GM19372 (cell line): ENCODE measurements around the gene TNFRSF19.

Source experiments
- ATAC-seq: cut with Tn5 transposase; IDR thresholded peaks from one replicate; pipeline ENCODE4 v1.9.1; 2021; ENCODE audit warnings: mild to moderate bottlenecking, low read depth, moderate library complexity; ENCODE audit not compliant: unreplicated experiment

The TNFRSF19 gene

DNA sequence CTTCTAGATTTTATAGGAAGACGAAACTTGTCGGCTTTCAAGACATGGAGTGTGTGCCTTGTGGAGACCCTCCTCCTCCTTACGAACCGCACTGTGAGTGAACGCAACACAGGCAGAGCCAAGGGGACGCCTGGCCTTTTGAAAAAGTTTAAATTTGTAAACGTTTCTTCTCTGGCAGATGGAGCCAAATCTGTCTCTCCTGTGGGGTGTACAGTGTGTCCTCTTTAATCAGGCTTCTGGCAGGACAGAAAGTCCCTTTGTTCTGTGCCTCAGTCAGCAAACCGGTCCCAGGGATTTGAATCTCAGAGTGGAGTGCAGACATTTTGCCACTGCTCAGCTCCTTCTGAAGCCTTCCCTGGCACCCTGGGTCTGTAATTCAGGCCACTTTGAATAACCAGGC is 56.5 kb downstream of the TNFRSF19 start:
- ATAC-seq = no peak

DNA sequence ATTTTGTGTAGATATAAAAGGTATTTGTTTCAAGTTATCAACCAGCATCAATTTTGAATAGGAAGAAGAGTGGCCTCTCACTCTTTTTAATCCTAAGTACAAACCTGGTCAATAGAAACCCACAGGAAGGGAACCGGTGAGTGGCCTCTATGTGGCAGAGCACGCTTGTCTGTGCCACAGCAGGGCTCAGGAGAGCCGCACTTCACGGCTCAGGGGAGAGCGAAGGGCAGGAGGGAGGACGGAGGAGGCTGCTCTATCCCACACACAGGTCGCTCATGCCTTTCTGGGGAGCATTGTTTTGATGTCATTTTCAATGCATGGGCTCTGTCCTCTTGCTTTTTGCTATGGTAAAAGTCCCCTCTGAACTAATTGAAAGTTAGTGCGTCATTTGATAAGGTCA is 57.2 kb downstream of the TNFRSF19 start:
- no peak for ATAC-seq

DNA sequence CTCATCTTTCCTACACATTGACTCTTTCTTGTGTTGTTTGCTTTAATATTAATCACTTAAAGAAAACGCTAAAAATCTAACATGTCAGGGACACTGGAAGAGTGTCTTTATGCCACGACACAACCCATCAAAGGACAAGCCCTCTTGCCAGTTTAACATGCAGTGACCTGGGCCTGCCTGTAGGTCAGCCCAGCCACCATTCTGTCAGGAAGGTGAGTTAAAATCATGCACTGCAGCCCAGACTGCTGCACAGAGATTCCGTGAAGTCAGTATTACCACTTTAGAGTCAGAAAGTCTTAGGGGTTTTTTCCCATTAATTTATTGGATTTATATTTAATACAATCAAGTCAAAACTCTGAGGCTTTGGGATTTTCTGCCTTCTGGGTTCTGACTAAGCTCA is 58.0 kb downstream of the TNFRSF19 start:
- no peak for ATAC-seq

DNA sequence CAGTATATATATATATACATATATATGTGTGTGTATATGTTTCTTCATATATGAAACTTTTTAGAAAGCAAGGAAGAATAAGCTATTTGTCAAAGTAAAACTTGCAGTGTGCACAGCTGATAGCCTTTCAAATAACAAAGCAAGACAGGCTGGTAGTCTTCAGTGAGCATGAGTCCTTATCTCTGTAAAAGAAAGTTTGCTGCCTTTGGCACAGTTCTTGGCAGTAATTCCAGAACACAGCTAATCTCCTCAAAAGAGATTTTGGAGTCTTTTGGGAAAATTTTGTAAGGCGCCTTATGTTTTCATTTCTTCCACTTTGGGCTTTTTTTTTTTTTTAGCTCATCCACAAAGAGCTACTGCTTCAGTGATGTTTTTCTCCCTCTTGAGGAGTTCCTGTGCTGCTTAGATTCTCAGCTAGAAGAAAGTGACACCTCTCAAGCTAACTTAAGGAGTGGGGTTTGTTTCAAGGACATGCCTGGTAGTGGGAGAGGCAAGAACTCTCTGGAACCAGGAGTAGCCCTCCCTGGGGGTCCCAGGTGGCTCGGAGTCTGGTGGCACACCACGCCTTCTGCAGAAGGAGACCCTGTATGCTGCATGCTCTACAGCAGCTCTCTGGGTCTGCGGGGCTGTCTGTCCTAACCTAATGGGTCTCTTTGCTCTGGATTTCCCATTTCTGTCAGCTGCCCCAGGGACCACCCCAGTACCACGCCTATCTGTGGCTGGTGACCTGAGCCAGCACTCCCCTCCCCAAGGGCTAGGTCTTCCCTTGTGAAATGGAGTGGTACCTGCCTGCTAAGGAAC is 58.8 kb downstream of the TNFRSF19 start:
- no peak for ATAC-seq

DNA sequence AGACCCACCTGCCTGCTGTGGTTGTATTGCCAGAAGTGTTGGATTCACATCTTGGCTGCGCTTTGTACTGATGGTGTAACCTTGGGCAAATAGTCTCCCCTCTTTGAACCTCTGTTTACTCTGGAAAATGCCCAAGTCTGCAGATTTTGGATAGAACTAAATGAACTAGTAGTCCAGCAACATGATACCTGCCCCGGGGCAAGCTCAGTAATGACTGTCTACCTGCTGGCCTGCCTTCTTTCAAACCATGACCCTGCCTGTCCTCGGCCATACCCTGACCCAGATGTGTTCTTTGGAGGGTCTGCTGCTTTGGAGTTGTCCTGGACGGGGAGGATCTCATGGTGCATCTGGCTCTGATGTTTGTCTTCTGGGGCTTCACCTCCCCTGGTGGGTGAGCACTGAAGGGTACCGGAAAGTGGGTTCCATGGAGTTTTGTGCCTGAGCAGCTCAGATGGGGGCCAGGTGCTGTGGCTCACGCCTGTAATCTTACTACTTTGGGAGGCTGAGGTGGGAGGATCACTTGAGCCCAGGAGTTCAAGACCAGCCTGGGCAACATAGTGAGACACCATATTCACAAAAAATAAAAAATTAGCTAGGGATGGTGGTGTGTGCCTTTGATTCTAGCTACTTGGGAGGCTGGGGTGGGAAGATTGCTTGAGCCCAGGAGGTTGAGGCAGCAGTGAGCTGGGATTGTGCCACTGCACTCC is 59.5 kb downstream of the TNFRSF19 start:
- no peak for ATAC-seq

DNA sequence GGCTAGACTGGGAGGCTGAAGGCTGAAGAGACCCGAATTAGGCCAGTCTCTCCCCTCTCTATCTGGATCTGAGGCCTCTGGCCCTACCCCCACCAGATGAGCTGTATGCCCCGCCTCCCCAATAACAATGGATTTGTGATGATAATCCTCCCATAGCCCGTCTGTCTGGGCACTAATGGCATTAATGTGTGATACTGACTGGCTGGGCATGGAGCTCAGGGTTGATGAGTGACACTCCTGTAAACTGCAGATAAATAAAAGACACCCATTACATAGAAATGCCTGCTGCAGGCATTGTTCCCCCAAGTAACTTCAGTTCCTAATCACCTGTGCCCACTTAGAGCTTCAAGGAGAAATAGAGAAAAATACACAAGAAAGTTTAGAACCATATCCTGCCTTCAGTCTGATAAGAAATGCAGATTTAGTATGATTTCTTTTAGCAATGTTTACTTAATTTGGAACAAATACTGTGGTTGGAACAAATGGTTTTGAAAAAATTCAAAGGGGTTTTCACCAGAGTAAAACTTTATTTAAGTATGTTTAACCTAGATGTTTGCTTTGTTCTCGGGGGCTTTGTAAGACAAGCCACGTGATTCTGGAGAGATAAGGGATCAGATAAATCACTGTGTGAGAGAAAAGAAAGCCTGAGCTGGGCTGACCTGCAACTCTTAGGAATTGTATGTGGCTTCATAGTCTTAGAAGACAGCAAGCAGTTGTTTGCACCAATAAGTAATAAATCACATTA is 60.3 kb downstream of the TNFRSF19 start:
- ATAC-seq = no peak

DNA sequence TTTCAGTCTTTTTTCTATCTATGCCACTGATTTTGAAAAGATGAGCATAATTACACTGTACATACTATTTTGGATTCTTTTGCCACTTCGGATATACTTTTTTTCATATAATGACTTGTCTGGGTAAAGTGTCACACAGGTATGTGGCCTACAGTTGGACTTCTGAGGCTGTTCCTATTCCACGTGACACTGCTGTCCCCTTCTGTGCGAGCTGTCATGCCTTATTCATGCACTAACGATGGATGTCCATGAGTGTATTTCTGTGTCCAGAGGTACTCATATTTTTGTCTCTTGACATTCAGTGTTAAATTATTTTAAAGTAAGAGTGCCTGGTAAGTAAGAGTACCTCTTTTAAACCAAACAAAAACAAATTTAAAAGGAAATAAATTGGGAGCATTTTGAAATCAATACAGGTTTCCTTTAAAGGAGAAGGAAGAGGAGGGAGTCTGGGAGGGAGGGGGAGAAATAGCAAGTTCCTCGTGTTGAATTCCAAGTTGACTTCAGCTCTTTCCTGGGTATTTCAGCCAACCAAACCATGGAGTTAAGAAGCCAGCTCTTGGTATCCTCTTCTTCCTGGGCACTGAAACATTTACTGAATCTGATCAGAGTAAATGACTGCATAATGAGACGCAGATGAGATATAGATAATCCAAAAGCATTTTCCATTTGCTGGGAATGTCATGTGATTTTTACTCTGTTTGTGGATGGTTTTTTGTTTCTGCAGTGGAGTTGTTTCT is 61.3 kb downstream of the TNFRSF19 start:
- ATAC-seq = no peak

DNA sequence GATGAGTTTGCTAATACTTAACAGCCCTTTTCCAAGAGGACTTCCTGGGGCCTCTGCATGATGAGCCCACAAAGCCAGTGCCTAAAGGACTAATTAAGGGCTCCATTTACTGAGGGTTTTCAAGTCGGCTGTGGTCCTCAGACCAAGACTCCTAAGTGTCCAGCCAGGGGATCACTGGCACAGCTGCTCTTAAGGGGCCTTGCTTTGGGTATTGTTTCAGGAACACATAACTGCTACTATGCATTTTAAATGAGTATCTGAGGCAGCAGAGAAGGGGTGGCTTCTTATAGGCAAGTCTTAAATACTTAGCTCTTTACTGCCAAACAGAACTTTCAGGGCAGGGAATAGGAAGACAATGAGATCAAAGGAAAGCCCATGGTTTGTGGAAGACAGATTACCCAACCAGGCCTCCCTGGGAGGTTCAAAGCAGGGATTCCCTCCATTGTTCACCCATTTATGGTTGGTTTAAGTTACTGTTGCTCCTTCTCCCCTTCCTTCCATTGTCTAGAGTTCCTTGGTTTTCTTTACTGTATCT is 61.9 kb downstream of the TNFRSF19 start:
- ATAC-seq = no peak

DNA sequence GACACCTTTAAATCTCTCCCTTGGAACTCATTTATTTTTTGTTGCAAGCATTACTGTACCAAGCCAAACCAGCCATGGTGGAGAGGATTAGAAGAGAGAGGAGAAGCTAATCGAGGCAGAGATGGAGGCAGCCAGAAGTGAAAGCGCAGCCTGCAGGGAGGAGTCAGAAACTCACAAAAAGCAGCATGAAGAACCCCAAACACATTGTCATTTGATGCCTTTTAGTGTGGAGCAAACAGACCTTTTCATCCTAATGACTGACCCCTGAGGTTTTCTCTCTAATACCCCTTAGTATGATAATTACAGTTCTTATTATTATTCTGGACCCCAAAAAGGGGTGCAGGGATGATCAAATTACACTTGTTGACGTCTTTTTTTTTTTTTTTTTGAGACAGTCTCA is 62.5 kb downstream of the TNFRSF19 start:
- no peak for ATAC-seq

DNA sequence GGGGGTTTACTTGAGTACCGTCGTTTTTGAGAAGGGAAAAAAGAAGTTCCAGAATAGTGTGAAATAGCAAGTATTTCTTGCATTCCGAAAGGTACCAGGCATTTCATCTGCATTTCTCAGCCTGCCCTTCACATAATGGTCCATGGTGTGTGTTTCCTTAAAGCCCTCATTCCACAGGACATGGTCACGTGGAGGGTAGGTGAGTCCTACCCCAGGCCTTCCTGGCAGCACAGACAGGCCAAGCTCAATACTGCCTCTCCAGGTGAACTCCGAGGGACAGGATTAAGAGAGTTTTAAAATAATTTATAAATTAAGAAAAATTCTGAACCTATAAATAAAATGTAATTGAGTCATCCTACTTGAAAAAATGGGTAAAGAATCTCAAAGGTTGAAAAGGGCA is 64.7 kb downstream of the TNFRSF19 start:
- ATAC-seq = no peak

DNA sequence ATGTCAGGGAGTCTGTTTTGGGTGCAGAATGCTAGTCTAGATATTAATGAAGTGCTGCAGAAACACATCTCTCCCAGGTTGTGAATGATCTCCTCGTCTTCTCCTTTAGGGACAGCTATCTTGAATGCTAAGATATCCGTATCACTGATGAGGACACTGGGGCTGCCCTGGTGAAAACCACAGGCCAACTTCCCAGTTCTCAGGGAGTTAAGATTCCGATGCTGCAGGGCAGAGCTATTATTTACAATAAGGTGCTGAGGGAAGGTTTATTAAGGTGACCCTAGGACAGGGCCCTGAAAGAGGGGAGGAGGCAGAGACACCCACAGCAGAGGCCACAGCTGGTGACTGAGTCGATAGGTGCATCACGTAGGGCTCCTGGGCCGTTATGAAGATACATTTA is 66.1 kb downstream of the TNFRSF19 start:
- no peak for ATAC-seq

DNA sequence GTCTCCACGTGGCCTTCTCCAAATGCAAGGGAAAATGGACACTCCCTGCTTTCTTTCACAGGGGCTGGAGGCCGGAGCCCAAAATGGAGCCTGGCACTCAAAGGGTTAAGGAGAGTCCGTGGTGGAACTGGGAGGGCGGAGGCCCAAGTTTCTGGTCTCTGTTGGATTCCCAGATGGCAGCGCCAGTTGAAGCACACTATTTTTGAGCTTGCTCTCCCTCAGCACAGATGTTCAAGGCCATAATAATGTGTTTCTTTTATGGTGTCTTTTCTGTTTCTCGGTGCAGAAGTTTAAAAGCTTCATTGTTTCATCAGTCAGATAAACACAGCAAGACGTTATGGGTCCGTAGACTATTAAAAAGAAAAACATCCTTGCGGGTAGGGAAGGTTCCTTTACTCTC is 67.6 kb downstream of the TNFRSF19 start:
- no peak for ATAC-seq

DNA sequence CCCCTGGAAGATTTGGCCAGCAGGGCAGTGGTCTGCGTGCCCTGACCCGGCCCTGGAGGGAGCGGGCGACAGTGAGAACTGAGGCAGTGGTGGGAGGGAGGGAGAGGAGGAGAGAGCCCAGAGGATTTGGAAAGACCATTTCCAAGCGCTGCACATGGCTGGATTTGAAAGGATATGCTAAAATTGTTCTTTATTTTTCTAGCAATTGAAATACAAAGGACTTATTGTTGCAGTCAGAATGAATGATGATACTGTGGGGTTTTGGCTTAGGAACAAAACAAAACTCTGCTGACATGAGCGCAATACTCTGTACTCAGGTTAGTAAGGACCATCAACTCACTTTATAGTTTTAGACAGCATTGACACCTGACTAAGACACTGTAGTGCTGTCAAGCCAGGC is 69.5 kb downstream of the TNFRSF19 start:
- no peak for ATAC-seq

DNA sequence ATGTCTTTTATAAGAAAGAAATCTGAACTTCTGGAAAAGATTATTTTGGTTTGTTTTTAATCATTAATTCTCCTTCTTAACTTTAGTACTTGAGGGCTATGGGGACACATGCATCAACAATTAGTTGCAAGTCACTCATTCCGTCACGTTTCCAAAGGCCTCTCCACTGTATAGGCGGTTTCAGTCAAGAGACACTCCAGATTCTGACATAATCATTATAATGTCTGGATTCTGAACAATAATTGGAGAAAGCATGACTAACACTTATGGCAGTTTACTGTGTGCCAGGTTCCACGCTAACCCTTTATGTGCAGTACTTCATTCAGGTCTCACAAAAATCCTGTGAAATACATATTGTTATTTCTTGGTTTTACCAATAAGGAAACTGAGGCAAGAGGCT is 71.9 kb downstream of the TNFRSF19 start:
- no peak for ATAC-seq

DNA sequence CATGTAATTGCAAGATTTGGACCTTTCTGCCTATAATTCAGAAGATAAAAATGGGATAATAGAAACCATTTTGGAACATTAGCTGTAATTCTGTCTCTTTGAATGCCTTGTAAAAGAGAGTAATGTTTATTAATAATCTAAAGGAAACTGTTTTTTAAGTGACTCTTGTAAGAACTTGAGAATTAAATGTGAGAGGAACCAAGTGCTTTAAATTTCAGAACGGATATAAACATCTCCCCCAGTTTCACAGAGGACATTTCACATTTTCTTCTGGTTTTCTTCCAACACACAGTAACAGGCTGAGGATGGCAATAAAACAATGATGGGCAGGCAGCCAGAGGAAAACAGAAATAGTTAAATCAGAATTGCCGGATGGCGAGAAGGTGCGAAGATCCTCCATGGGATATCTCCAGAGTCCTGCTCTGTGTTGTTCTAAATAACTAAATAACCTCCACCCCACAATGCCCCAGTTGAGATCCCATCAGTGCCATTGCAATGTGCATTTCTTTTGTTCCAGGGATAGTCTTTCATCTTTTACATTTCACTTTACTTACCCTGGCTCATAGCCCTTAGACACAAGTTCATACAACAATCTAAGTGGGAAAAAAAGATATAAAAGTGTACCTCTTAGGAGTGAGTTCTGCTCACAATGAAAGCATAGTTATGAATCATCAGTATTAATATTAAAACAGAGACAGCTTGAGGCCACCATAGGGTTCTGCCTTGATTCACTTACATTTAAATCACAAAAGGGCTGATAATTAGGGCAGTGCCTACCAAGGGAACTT is 73.3 kb downstream of the TNFRSF19 start:
- no peak for ATAC-seq

DNA sequence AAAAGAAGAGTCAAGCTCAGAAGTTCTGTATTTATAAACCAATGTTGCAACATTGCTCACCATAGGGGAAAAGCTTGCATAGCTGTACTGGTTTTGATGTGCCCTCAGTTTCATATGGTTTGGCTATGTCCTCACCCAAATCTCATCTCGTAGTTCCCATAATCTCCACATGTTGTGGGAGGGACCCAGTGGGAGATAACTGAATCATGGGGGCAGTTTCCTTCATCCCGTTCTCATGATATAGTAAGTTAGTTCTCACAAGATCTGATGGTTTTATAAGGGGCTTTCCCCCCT is 73.9 kb downstream of the TNFRSF19 start:
- ATAC-seq = no peak

DNA sequence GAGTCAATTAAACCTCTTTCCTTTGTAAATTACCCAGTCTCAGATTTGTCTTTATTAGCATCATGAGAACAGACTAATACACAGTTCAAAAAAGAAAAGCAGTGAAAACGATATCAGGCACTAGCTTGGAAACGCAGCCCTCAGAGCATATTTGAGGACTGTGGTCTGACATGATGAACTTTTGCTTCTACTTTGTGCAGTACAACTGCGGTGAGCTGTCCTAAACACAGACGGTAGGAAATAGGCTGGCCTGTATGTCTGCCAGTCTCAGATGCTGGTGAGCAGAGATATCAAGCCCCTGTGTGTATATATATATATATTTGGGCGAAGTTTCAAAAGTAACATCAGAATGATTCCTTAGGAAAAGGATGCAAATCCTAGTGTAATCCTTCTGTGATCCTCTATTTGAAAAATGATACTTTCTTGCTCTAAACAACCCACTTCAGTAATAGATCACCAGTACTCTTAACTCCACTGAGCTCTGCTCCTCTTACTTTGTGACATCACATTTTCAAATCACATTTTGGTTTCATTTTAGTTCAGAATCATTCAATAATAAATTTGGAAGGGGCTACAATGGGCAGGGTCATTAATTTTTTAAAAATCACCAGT is 74.4 kb downstream of the TNFRSF19 start:
- no peak for ATAC-seq

DNA sequence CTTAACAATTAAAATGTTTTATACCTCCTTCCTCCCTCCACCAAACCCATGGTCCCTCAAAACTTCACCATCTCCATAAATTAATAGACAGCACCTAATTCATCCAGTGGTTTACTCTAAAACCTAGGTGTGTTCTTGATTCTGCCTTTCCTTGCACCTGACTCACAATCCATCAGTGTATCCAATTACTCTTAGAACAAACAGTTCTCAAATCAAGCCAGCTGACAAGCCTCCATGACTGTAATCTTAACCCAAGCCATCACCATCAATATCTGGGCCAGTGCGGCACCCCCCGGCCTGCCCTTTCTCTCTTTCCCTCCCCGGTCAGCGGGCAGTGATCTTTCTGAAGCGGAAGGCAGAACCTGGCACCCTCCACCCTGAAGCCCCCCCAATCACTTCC is 75.6 kb downstream of the TNFRSF19 start:
- no peak for ATAC-seq

DNA sequence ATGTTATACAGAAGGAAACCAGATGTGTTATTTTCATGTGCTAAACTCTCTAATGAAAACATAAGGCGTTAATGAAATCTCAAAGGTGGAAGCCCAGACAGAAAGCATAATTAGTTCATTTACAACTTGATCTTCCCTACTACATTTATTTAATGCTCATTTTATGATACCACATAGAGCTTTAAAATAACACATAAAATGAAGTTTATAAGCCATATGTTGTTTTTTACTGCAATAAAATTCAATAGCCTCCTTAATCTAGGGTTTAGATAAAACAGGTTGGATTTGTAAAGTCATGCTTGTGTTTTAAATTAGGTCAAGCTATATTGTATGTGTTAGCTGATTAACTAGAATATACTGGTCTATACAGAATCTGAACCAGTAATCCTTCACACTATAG is 81.2 kb downstream of the TNFRSF19 start:
- ATAC-seq = no peak

DNA sequence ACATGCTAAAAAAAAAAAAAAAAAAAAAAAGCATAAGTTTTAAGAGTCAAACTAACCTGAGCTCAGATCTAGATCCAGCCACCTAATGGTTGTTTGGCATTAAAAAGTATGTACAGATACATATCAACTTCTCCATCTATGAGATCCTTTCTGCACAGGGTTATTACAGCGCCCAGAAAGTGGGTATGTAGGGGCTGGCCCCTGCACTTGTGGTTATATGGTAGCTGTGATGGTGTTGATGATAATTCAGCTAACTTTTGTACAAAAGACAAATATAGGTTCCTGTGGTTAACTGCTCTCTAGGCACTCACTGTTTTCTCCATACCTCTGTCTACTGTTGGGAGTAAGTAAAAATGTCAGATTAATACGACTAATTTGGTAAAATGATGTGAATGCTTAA is 81.7 kb downstream of the TNFRSF19 start:
- no peak for ATAC-seq
